ENCODE measurements around the gene IMMP2L. TPM values are rescaled to one million over a fixed set of nuclear protein-coding genes. Genes with fewer than 3 reads are reported as not detected.

IMMP2L gene
- polyA plus RNA-seq, 1 experiment = 5.8 TPM

GRCh38 chr7:111483078-111483477 is 79.2 kb downstream of the IMMP2L start:
- no peaks in the 10 kb centered on the region for H3K27me3 ChIP-seq (ENCODE audit: control insufficient read depth, insufficient read depth, low read length)
- no peaks in the 10 kb centered on the region for H3K36me3 ChIP-seq (ENCODE audit: control insufficient read depth, insufficient read depth, low read length)
- no peak for DNase-seq (ENCODE audit: low read depth)
- H3K4me3 ChIP-seq (ENCODE audit: low read depth, low read length) = no peak overlapping the region
- ChIA-PET CTCF (interaction anchor here (0.6 to 0.7 kb wide), 2 partner anchors 10 to 154 kb away, joined by 3 to 4 read pairs; no protein-coding TSS in a partner anchor), POLR2A (no interaction called here)
- no peak for TF ChIP-seq CTCF (IDR thresholded peaks at IDR 0.05; ENCODE audit: insufficient read depth, low read depth, low read length)

GRCh38 chr7:111477462-111478225 is 84.6 kb downstream of the IMMP2L start:
- DNase-seq (ENCODE audit: low read depth) = no peak
- CTCF ChIA-PET = no interaction called here
- Histone ChIP-seq H3K27me3 (ENCODE audit: control insufficient read depth, insufficient read depth, low read length) (no peaks in the 10 kb centered on the region), H3K36me3 (ENCODE audit: control insufficient read depth, insufficient read depth, low read length) (no peaks in the 10 kb centered on the region), H3K4me3 (ENCODE audit: low read depth, low read length) (no peak overlapping the region)
- no peak for TF ChIP-seq CTCF (IDR thresholded peaks at IDR 0.05; ENCODE audit: insufficient read depth, low read depth, low read length)
- POLR2A ChIA-PET = no interaction called here

GRCh38 chr7:111476586-111477293 is 85.6 kb downstream of the IMMP2L start:
- POLR2A ChIA-PET = no interaction called here
- DNase-seq (ENCODE audit: low read depth) = no peak
- Histone ChIP-seq H3K27me3 (ENCODE audit: control insufficient read depth, insufficient read depth, low read length) (no peaks in the 10 kb centered on the region), H3K36me3 (ENCODE audit: control insufficient read depth, insufficient read depth, low read length) (no peaks in the 10 kb centered on the region), H3K4me3 (ENCODE audit: low read depth, low read length) (no peak overlapping the region)
- no peak for TF ChIP-seq CTCF (IDR thresholded peaks at IDR 0.05; ENCODE audit: insufficient read depth, low read depth, low read length)
- CTCF ChIA-PET = no interaction called here

GRCh38 chr7:111475959-111476358 is 86.3 kb downstream of the IMMP2L start:
- TF ChIP-seq CTCF (IDR thresholded peaks at IDR 0.05; ENCODE audit: insufficient read depth, low read depth, low read length) = no peak
- ChIA-PET CTCF (no interaction called here), POLR2A (no interaction called here)
- no peak for DNase-seq (ENCODE audit: low read depth)
- no peaks in the 10 kb centered on the region for H3K27me3 ChIP-seq (ENCODE audit: control insufficient read depth, insufficient read depth, low read length)
- no peak overlapping the region for H3K4me3 ChIP-seq (ENCODE audit: low read depth, low read length)
- H3K36me3 ChIP-seq (ENCODE audit: control insufficient read depth, insufficient read depth, low read length) = no peaks in the 10 kb centered on the region

- TF ChIP-seq CTCF (IDR thresholded peaks at IDR 0.05; ENCODE audit: insufficient read depth, low read depth, low read length) = no peak
- ChIA-PET POLR2A (no interaction called here), CTCF (interaction anchor here (0.6 to 1.4 kb wide), 2 partner anchors 9 to 308 kb away, joined by 3 to 6 read pairs; no protein-coding TSS in a partner anchor)
- Histone ChIP-seq H3K27me3 (ENCODE audit: control insufficient read depth, insufficient read depth, low read length) (no peaks in the 10 kb centered on the region), H3K4me3 (ENCODE audit: low read depth, low read length) (no peak overlapping the region), H3K36me3 (ENCODE audit: control insufficient read depth, insufficient read depth, low read length) (no peaks in the 10 kb centered on the region)
- DNase-seq (ENCODE audit: low read depth) = no peak
Observed at GRCh38 chr7:111475419-111475748, 86.9 kb downstream of the IMMP2L start.
